KOPT-K1 (cell line): ENCODE data around the gene FOXS1.

Experiments used
- H3K27ac ChIP-seq: fragments of 200-600 bp; sonication (generic); 2 replicates; pipeline ENCODE4 v1.5.1; 2016; ENCODE audit warnings: antibody characterized with exemption, mild to moderate bottlenecking, low read depth, low read length; ENCODE audit not compliant: poor library complexity, severe bottlenecking
- H3K36me3 ChIP-seq: fragments of 200-600 bp; sonication (generic); 2 replicates; pipeline ENCODE4 v1.5.1; 2017; ENCODE audit warnings: antibody characterized with exemption, mild to moderate bottlenecking, low read length, moderate library complexity; ENCODE audit not compliant: insufficient read depth
- H3K9me3 ChIP-seq: fragments of 200-600 bp; sonication (generic); 2 replicates; pipeline ENCODE4 v1.5.1; 2017; ENCODE audit warnings: antibody characterized with exemption, low read length, mild to moderate bottlenecking; ENCODE audit not compliant: insufficient read depth, poor library complexity, severe bottlenecking

FOXS1 gene

GRCh38 chr20:31851240-31851955, 6.0 kb upstream of the FOXS1 start:
- Histone ChIP-seq H3K9me3 (no peaks in the 10 kb centered on the region), H3K27ac (no peak overlapping the region), H3K36me3 (no peaks in the 10 kb centered on the region)

DNA sequence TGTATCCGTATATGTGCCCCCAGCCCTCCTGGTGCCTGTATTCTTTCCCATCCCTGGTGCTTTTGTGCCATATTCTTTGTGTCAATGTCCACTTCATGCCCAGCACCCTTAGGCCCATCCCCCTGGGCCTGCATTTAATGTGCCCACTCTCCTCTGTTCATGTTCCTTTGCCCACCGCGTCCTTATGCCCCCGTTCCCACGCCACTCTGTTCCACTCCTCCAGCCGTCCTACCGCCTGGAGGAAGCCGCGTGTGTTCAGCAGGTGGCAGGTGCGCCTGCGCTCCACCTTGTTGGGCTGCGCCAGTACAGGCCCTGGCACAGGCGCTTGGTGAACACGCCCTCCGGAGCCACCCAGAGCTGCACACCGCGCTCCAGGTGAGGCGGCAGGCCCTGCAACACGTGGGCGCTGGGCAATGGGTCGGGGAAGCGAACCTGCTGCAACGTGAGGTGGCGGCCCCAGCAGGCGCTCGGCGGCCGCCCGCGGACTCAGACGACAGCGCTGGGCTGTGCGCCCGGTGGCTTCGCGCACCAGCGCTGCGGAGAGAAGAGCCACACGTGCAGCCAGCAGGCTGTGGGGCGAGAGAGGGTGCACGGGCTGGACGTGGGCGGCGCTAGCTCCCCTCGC, 4.0 kb upstream of the FOXS1 start:
- Histone ChIP-seq H3K36me3 (no peaks in the 10 kb centered on the region), H3K27ac (no peak overlapping the region), H3K9me3 (no peaks in the 10 kb centered on the region)

- Histone ChIP-seq H3K9me3 (no peaks in the 10 kb centered on the region), H3K36me3 (no peaks in the 10 kb centered on the region), H3K27ac (no peak overlapping the region)
Observed at GRCh38 chr20:31848088-31848999, 2.9 kb upstream of the FOXS1 start.

DNA sequence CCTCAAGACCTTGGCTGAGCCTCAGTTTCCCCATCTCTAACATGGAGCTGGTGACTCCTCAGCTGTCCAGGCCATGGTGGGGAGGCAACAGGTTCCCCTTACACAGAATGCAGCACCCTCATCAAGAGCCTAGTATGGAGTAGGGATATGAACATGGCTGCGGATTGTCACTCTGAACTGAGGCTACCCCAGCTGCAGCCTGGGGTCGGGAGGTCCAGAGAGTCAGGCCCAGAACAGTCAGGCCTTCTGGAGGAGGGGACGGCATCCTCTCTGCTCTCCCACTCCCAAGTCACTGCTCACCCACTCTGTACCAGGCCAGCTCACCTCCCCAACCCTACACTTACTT, 1.4 kb upstream of the FOXS1 start:
- Histone ChIP-seq H3K27ac (no peak overlapping the region), H3K36me3 (no peaks in the 10 kb centered on the region), H3K9me3 (no peaks in the 10 kb centered on the region)

DNA sequence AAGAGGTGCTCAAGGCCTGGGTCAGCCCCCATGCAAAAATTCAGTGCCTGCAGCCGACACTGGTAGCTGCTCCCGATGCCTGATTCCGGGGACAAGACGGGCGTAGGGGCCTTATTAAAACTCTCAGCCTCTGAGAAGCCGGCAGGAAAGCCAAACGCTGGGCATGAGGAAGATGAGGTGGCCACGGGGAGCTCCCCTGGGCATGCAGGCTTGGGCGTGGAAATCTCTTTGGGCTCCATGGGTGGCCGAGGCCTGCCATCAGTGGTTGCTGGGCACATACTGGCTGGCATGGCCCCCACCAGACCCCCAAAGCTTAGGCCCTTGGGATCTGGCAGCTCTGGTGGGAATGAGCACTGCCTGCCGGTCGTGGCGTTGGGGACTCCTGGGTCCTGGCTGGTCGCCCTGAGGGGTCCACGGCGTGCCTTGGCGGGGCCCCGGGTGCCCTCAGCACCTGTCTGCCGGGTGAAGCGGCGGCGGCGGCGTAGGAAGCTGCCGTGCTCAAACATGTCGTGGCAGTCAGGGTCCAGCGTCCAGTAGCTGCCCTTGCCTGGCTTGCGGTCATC, 586 bp downstream of the FOXS1 start:
- Histone ChIP-seq H3K9me3 (no peaks in the 10 kb centered on the region), H3K36me3 (no peaks in the 10 kb centered on the region), H3K27ac (no peak overlapping the region)

DNA sequence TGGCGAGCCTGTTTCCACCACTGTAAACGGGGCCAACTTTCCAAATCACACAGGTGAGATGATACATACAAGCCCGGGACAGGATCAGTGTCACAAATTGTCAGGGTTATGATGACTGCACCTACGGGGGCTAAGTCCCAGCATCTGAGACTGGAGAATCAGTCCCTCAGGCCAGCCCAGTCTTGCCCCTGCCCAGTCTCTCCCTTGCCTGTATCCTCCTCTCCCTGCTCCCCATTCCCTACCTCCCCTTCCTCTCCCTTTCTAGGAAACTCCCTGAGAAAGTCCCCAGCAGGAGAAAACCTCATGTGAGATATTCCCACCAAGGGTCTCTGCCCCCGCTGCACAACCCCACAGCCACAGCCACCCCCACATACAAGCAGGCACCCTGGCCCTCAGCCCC, 1.5 kb downstream of the FOXS1 start:
- Histone ChIP-seq H3K9me3 (no peaks in the 10 kb centered on the region), H3K27ac (no peak overlapping the region), H3K36me3 (no peaks in the 10 kb centered on the region)

- no peaks in the 10 kb centered on the region for H3K9me3 ChIP-seq
- H3K27ac ChIP-seq, result no peak overlapping the region
- H3K36me3 ChIP-seq, result no peaks in the 10 kb centered on the region
Observed at GRCh38 chr20:31843288-31843687, 2.1 kb downstream of the FOXS1 start.

- Histone ChIP-seq H3K9me3 (no peaks in the 10 kb centered on the region), H3K27ac (no peak overlapping the region), H3K36me3 (no peaks in the 10 kb centered on the region)
Observed at GRCh38 chr20:31842471-31843157, 2.8 kb downstream of the FOXS1 start.

DNA sequence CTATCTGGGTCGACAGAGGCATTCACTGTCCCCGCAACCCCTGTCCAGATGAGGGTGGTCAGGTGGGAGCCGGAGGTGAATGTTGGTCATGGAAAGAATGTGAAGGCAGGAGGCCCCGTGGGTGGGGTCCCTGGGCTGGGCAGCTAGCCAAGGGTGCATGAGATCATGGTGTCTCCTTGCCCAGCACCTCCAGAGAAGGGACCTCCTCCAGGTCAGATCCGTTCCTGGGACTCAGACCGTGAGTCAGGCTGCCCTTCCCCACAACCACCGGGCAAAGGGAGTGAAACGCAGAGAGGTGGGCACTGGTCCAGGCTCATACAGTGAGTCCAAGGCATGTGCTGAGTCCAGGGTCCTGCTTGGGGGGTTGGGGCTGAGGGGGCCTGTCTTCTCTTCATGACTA, 3.5 kb downstream of the FOXS1 start:
- no peak overlapping the region for H3K27ac ChIP-seq
- no peaks in the 10 kb centered on the region for H3K36me3 ChIP-seq
- no peaks in the 10 kb centered on the region for H3K9me3 ChIP-seq

- no peak overlapping the region for H3K27ac ChIP-seq
- no peaks in the 10 kb centered on the region for H3K9me3 ChIP-seq
- H3K36me3 ChIP-seq, result no peaks in the 10 kb centered on the region
Observed at GRCh38 chr20:31840906-31841816, 4.2 kb downstream of the FOXS1 start.

DNA sequence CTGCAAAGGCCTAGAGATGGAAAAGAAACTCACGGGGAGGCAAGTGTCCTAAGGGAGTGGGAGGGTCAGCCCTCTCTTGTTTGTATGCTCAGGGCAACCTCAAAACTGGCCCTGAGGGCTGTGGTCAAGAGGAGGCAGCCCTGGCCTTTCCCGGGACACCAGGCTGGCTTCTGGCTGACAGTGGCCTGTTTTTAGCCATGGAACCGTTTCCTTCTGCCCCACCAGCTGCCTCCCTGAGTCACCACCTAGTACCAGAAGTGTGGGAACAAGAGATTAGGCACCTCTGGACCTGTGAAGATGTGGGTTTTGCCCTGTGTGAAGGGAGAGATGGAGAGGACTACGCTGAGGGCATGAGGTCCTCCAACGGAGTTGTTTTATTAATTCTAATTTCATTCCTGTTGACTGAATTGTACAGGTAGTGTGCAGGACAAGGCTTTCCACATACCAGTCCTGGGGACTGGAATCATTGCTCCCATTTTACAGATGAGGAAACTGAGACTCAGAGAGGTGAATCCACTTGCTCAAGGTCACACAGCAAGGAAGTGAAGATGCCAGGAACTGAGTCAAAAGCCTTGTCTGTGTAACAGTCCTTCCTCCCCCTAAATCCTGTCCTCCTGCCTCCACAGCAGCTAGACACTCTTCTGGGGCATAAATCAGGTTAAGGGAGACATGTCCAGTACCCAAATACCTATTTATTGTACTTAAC, 5.5 kb downstream of the FOXS1 start:
- no peak overlapping the region for H3K27ac ChIP-seq
- no peaks in the 10 kb centered on the region for H3K36me3 ChIP-seq
- H3K9me3 ChIP-seq, result no peaks in the 10 kb centered on the region

DNA sequence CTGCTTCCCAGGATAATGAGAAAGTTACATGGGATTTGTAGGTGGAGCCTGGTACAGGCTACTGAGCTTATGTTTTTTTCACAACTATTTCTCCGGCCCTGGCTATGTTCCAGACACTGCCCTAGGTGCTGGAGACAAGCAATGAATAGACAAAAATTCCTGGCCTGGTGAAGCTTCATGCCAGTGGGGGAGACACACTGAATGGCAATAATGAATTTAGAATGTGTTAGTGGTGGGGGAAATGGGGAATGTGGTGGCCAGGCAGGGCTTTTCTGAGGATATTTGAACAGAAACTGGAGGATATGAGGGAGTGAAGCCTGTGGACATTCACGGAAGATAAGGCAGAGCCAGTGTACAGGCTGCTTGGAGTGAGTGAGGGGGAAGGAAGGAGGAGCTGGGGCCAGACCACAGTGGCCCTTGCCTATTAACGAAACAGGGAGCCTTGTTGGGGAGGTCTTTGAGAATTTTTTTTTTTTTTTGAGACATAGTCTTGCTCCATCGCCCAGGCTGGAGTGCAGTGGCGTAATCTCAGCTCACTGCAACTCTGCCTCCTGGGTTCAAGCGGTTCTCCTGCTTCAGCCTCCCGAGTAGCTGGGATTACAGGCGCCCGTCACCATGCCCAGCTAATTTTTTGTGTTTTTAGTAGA, 6.6 kb downstream of the FOXS1 start:
- Histone ChIP-seq H3K27ac (no peak overlapping the region), H3K36me3 (no peaks in the 10 kb centered on the region), H3K9me3 (no peaks in the 10 kb centered on the region)

- no peaks in the 10 kb centered on the region for H3K36me3 ChIP-seq
Observed at GRCh38 chr20:31837896-31838397, 7.5 kb downstream of the FOXS1 start.

More at GRCh38 chr20:31837896-31838397, 7.5 kb downstream of the FOXS1 start:
- Histone ChIP-seq H3K9me3 (no peaks in the 10 kb centered on the region), H3K27ac (no peak overlapping the region)
